Left forelimb (tissue), 1 donor: ENCODE data around the gene BCL11A.

Experiments used
- DNase-seq: peaks from one replicate; pipeline ENCODE4 v3.0.0-alpha.2; 2018; ENCODE audit warnings: low spot score

Gene BCL11A

GRCh38 chr2:60461421-60462108 is 91.9 kb downstream of the BCL11A start:
- no peak for DNase-seq

DNA sequence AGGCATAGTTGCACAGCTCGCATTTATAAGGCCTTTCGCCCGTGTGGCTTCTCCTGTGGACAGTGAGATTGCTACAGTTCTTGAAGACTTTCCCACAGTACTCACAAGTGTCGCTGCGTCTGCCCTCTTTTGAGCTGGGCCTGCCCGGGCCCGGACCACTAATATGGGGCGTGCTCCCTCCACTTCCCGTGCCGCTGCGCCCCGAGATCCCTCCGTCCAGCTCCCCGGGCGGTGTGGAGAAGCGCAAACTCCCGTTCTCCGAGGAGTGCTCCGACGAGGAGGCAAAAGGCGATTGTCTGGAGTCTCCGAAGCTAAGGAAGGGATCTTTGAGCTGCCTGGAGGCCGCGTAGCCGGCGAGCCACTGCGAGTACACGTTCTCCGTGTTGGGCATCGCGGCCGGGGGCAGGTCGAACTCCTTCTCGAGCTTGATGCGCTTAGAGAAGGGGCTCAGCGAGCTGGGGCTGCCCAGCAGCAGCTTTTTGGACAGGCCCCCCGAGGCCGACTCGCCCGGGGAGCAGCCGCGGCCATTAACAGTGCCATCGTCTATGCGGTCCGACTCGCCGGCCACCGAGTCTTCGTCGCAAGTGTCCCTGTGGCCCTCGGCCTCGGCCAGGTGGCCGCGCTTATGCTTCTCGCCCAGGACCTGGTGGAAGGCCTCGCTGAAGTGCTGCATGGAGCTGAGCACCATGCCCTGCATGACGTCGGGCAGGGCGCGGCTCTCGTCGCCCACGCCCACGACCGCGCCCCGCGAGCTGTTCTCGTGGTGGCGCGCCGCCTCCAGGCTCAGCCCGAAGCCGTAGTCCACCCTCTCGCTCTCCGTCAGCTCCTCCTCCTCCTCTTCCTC is 92.7 kb downstream of the BCL11A start:
- DNase-seq, result no peak

- no peak for DNase-seq
Measured at GRCh38 chr2:60459851-60460250, 93.6 kb downstream of the BCL11A start.

- no peak for DNase-seq
Measured at GRCh38 chr2:60456115-60456770, 97.2 kb downstream of the BCL11A start.

- DNase-seq, result no peak
Measured at GRCh38 chr2:60453872-60454271, 99.6 kb downstream of the BCL11A start.

- DNase-seq, result no peak
Measured at GRCh38 chr2:60453301-60453700, 100.2 kb downstream of the BCL11A start.

DNA sequence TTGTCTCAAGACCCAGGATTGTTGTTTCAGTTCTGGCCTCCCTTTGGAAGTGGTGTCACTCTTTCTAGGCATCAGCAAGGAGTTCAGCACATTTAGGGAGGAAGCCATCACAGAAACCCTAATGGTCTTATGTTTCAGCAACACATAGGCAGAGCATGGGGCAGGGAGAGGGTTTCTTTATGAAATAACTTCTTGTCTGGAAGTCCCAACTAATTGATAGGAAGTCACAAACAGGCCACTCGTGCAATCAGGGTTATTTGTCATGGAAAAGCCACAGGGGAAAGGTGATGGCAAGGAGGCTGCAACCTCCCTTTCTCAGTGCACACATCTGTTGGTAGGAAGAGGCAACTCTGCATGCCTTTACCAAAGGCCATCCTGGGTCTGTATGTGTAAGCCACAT is 103.0 kb downstream of the BCL11A start:
- no peak for DNase-seq

GRCh38 chr2:60447943-60448342 is 105.5 kb downstream of the BCL11A start:
- DNase-seq, result no peak

DNA sequence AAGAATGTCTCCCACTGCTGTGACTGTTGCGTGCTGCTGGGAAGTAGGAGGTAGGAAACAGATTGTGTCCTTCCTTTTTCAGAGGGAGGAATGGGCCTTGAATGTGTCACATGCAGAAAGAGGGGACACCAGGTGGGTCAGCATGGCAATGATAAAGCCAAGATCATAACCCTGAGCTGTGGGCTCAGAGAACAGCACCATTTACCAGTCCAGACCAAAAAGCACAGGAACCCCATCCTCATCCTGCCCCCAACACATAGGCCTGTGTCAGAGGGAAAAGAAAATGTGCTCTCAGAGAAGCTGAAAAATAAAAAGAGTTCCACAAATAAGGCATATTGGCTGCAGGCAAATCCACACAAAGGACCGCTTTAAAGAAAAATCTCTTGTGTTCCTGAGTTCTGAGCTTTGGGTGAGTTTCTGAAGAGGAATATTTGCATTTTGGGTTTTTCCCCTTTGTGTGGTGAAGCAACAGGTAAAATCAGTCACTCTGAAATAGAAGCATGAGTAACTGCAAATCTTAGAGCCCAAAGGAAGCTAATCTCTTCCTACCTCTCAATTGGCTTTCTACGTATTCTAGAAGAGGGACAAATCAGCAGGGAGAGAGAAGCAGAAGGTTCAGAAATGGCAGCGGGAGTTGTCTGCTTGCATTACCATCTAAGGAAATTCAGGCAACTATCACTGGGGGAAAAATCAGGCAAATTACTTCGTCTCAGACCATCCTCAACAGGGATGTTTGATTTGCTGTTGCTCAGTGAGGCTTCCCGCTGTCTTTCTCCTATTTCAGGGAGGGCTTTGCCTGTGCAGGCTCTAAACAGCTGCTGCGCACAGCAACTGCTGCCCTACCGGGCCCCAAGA is 106.8 kb downstream of the BCL11A start:
- no peak for DNase-seq

DNA sequence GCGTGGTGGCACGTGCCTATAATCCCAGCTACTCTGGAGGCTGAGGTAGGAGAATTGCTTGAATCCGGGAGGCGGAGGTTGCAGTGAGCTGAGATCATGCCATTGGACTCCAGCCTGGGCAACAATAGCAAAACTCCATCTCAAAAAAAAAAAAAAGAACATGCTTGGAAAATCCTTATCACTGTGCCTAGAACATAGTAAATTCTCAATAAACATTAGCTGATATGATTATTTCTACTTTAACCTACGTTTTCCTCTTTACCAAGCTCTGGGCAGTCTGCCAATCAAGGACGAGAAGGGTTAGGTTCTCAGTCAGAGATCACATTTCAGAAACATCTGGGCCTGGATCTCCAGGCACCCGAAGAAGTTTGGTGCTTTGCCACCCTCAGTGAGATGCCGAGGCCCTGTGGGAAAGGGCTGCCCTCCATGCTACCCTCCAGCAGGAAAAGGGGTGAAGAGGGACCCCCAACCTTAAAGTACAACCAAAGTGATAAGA is 107.7 kb downstream of the BCL11A start:
- DNase-seq, result no peak

DNA sequence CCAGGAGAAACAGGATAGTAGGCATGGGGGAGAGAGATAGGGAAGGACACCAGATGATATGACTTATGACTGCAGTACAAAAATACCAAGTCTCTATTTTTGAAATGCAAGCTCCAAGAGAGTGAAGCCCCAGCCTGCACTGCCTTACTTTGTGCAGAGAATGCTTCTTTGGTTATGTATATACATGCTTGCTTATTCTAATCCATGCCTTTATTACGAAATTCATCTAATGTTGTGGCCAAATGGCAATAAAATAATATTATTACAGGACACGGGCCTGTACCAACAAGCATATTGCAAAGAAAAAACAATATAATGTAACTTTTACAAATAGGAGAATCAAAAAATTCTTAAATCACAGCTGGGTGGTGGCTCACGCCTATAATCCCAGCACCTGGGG is 110.8 kb downstream of the BCL11A start:
- no peak for DNase-seq

DNA sequence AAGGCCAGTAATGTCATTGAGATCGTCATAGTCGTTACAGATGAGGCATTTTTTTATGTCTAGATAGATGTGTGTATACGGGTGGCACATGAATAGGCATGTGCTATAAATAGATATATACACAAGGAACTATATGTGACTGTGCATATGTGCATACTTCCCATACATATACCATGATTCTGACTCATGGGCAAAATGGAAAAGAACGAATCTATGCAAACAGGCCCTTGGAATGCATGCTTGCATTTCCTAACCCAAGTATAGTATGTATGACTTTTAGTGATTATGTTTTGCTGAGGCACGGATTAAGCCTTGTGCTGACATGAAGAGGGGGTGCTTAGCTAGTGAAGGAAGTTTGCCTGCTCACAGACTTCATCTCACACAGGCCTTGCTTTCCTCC is 111.7 kb downstream of the BCL11A start:
- DNase-seq, result no peak

GRCh38 chr2:60440767-60441163 is 112.7 kb downstream of the BCL11A start:
- DNase-seq, result no peak

- DNase-seq, result no peak
Measured at GRCh38 chr2:60440079-60440766, 113.2 kb downstream of the BCL11A start.

- no peak for DNase-seq
Measured at GRCh38 chr2:60439219-60439974, 114.1 kb downstream of the BCL11A start.

GRCh38 chr2:60438653-60439052 is 114.8 kb downstream of the BCL11A start:
- DNase-seq, result no peak

GRCh38 chr2:60438131-60438530 is 115.3 kb downstream of the BCL11A start:
- no peak for DNase-seq

GRCh38 chr2:60437080-60437696 is 116.3 kb downstream of the BCL11A start:
- DNase-seq, result no peak

- DNase-seq, result no peak
Measured at GRCh38 chr2:60433018-60433596, 120.3 kb downstream of the BCL11A start.
